ENCODE measurements around the gene GABPA. TPM values are rescaled to one million over a fixed set of nuclear protein-coding genes. Genes with fewer than 3 reads are reported as not detected.

GABPA gene
- total and polyA plus RNA-seq, 2 of the 13 experiments (the other 11 are each of a cell fraction or from before 2014, with no cell fraction given): 7.4 to 13.2 TPM

DNA sequence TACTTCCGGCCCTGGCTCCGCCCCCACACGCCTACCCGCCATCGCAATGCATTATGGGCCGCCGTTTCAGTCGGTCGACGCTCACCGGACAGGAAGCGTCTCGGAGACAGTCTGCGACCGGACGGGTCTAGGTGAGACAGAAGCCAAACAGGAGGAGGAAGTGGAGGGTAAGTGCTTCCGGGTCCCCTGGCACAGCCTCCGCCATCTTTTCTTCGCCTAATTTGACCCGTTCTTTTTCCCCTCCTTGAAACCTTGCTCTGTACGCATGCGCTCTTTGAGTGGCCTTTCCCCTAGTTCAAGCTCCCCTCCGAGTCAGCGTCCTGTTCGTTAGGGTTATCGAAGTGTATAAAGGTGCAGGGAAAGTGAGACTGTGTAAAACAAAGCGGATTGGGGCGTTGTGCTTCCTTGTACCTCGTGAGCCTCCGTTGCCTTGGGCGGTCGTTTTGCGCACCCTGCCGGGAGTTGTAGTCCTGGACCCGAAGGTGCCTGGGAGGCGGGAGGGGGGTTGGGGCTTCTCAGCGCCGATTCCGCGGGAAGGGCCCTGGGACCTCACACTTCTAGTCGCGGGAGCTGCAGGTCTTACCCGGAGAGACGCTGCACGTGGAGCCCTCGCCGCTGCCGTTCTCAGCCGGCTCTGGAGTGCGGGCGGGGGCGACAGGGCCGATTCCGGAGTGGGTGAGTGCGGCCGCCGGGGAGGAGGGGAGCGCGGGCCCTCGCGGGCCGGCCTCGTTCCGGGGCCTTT, at the start of gene GABPA, which contains the start of gene ATP5PF (continued):
- TF ChIP-seq PAX8 (CRISPR knock-in tag; IDR thresholded peaks at IDR 0.05; ENCODE audit: borderline replicate concordance) (peak; percentile 65; the same call in 1 of the 2 replicates), ZNF510 (CRISPR knock-in tag; IDR thresholded peaks at IDR 0.05; ENCODE audit: low read depth) (peak; percentile 28; the same call in 1 of the 2 replicates), YEATS4 (CRISPR knock-in tag; IDR thresholded peaks at IDR 0.05; ENCODE audit: borderline replicate concordance) (peak; percentile 80), CBFB (CRISPR knock-in tag; IDR thresholded peaks at IDR 0.05) (peak; percentile 26; the same call in 1 of the 2 replicates), MBNL3 (CRISPR knock-in tag; conservative IDR thresholded peaks at IDR 0.05) (no peak), ZNF143 (CRISPR knock-in tag; IDR thresholded peaks at IDR 0.05) (peak; percentile 87), MEF2D (CRISPR knock-in tag; IDR thresholded peaks at IDR 0.05) (peak; percentile 84), KDM3A (CRISPR knock-in tag; IDR thresholded peaks at IDR 0.05; ENCODE audit: low read depth) (no peak), ZNF530 (CRISPR knock-in tag; IDR thresholded peaks at IDR 0.05; ENCODE audit: low read depth) (no peak), TP53 (CRISPR knock-in tag; conservative IDR thresholded peaks at IDR 0.05) (no peak), ZFP1 (CRISPR knock-in tag; IDR thresholded peaks at IDR 0.05) (no peak), ZNF354B (CRISPR knock-in tag; IDR thresholded peaks at IDR 0.05) (0 out of 2 replicates have a peak, but pooled peaks have one; percentile 18), MATR3 (CRISPR knock-in tag; IDR thresholded peaks at IDR 0.05) (no peak), CAMTA2 (CRISPR knock-in tag; IDR thresholded peaks at IDR 0.05; ENCODE audit: borderline replicate concordance) (no peak; the same call in 1 of the 2 replicates), EEA1 (CRISPR knock-in tag; IDR thresholded peaks at IDR 0.05; ENCODE audit: borderline replicate concordance) (no peak), ZNF776 (CRISPR knock-in tag; IDR thresholded peaks at IDR 0.05) (peak; percentile 62; the same call in 1 of the 2 replicates), TSC22D2 (CRISPR knock-in tag; IDR thresholded peaks at IDR 0.05; ENCODE audit: borderline replicate concordance) (0 out of 2 replicates have a peak, but pooled peaks have one; percentile 32), MYPOP (CRISPR knock-in tag; IDR thresholded peaks at IDR 0.05) (0 out of 2 replicates have a peak, but pooled peaks have one; percentile 37), GPN1 (CRISPR knock-in tag; IDR thresholded peaks at IDR 0.05; ENCODE audit: borderline replicate concordance) (no peak), TMF1 (CRISPR knock-in tag; IDR thresholded peaks at IDR 0.05; ENCODE audit: low read depth) (peak; percentile 67; the same call in 1 of the 2 replicates), EP300 (IDR thresholded peaks at IDR 0.05; ENCODE audit: low read depth in 2 of 2, low read length in 2 of 2) (no peak; a peak in 1 of 4 replicates), EP300 (CRISPR knock-in tag; IDR thresholded peaks at IDR 0.05; ENCODE audit: borderline replicate concordance) (no peak; the same call in 1 of the 2 replicates), ZNF652 (CRISPR knock-in tag; IDR thresholded peaks at IDR 0.05; ENCODE audit: borderline replicate concordance, low read depth) (peak; percentile 69; the same call in 1 of the 2 replicates), ZNF382 (CRISPR knock-in tag; IDR thresholded peaks at IDR 0.05; ENCODE audit: borderline replicate concordance) (no peak), ZNF326 (CRISPR knock-in tag; IDR thresholded peaks at IDR 0.05; ENCODE audit: borderline replicate concordance) (no peak)
- TF ChIP-seq, protein P1, sequence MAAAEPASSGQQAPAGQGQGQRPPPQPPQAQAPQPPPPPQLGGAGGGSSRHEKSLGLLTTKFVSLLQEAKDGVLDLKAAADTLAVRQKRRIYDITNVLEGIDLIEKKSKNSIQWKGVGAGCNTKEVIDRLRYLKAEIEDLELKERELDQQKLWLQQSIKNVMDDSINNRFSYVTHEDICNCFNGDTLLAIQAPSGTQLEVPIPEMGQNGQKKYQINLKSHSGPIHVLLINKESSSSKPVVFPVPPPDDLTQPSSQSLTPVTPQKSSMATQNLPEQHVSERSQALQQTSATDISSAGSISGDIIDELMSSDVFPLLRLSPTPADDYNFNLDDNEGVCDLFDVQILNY (CRISPR knock-in tag; conservative IDR thresholded peaks at IDR 0.05): no peak
- TF ChIP-seq, protein P2, sequence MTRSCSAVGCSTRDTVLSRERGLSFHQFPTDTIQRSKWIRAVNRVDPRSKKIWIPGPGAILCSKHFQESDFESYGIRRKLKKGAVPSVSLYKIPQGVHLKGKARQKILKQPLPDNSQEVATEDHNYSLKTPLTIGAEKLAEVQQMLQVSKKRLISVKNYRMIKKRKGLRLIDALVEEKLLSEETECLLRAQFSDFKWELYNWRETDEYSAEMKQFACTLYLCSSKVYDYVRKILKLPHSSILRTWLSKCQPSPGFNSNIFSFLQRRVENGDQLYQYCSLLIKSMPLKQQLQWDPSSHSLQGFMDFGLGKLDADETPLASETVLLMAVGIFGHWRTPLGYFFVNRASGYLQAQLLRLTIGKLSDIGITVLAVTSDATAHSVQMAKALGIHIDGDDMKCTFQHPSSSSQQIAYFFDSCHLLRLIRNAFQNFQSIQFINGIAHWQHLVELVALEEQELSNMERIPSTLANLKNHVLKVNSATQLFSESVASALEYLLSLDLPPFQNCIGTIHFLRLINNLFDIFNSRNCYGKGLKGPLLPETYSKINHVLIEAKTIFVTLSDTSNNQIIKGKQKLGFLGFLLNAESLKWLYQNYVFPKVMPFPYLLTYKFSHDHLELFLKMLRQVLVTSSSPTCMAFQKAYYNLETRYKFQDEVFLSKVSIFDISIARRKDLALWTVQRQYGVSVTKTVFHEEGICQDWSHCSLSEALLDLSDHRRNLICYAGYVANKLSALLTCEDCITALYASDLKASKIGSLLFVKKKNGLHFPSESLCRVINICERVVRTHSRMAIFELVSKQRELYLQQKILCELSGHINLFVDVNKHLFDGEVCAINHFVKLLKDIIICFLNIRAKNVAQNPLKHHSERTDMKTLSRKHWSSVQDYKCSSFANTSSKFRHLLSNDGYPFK (CRISPR knock-in tag; IDR thresholded peaks at IDR 0.05; ENCODE audit: borderline replicate concordance): peak; percentile 90; the same call in 1 of the 2 replicates
